ENCODE results near the gene PRKN.
"Not testable (repeated sequence)": the region's sequence is repeated elsewhere in the genome, so short reads cannot be mapped to it uniquely, and the experiment has no call there.

Gene PRKN

DNA sequence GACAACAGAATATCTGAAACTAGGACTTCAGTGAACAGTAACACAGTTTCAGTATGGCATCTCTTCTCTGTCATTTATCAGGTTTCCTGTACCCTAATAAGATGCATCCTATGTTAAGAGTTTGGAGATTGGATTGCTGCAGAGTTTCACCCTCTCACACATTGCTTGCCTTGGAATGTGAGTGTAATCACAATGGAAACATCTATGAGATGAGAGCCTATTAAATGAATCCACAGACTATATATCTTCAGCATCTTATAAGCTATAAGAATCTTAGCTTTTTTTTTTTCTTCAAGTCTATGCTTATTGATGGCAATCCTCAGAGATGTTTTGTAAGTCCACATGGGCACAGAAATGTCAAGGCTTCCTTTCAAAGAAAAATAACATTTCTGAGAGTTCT, 292.5 kb downstream of the PRKN start:
- DNase-seq: no peak

DNA sequence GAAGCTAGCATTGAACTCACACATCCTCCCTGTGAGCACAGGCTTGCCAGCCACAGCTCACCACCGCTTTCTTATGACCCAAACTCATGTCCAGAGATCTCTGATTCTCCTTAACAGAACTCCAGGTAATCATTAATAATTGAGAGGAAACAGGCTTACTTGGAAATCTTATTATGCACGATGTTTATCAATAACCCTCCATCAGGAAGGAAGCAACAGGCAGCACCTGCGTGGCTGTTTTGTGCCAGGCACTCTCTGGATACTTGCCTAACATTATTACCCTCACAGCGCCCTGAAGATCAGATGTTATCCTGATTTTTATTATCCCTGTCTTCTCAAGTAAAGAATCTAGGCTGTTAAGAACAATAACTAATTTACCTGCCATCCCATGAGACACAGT, 306.6 kb downstream of the PRKN start:
- no peak for DNase-seq

DNA sequence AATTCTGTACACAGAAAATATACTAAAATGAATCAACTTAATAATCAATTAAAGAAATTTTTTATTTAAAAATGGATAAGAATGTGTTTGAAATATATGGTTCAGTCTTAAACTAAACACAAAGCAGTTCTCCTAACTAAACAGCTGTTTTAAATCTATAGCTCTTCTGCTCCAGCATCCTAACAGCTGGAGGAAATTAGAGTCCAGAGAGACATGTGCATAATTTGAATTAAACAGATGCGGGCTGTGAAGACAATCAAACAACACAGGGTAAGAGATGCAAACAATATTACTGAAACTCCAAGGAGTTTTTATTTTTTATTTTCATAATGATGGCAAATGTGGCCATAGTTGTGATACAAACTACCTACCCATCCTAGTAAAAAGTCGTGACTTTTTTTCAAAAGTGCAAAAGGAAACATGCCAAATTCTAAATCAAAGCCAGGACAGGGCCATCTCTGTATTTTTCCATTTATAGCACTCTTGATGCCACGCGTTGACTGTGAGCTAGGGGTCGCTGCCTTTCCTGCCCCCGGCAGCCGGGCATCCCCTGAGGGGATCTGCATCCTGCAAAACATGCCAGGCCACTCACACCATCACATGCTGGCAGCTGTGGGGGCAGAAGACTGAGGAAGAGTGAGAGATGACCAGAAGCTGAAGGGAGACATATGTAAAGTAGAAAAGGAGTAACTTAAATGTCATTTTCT, 310.6 kb downstream of the PRKN start:
- no peak for DNase-seq

DNA sequence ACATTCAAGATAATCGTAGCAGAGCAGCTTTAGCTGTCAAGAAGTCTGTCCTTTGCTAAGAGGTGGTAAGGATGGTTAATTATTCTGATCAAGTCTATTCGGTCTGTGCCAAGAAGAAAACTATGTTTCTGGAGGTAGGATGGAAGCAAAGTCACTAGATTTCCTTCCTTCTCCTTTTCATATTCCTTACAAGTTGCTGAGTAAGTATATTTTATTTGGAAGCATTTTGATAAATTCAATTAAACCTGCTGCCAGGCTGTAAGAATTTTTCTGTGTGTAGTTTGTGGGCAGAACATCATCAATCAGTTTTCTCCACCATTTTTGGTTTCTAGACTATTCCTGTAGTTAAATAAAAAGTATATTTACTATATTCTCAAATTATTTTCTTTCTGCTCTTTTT, 311.3 kb downstream of the PRKN start:
- no peak for DNase-seq

DNA sequence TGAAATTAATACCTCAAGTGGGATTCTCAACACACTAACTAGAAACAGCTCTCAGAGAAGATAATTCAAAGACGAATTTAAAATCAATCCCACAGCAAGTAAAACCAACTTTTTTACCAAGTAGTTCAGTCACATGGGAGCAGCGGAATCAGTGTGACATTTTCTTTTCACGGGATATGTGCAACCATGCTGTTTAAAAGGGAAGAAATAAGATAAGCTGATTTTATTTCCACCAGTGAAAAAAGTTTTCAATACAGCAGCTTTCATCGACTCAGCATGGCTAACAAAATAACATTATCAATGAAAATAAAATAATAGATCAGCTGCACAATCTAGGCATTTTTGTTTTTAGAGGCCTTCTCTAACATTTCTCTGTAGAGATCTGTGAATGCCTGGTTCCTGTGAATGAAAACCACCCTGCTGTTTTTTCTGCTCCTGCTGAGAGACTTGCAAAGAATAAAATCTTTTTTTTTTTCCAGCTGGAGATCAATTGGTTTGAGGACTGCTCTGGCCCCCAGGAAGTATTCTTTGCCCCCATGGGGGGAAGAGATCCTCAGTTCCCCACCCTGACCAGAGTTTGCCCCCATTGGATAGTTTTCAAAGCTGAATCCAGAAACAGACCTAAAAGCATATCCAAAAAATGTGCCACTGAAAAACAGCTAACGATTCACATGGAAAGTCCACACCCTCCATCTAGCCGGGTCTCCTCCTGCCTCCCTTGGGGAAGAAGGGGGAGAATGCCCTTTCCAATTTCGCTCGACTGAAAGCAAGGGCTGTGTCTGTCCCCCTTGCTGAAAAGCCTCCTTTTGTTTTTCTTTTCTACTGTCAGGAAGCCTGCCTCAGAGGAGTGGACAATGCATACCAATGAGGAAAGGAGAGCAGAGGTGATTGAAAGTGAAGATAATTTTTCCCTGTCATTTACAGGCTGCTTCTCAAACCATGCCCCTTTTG, 317.6 kb downstream of the PRKN start:
- DNase-seq: no peak

DNA sequence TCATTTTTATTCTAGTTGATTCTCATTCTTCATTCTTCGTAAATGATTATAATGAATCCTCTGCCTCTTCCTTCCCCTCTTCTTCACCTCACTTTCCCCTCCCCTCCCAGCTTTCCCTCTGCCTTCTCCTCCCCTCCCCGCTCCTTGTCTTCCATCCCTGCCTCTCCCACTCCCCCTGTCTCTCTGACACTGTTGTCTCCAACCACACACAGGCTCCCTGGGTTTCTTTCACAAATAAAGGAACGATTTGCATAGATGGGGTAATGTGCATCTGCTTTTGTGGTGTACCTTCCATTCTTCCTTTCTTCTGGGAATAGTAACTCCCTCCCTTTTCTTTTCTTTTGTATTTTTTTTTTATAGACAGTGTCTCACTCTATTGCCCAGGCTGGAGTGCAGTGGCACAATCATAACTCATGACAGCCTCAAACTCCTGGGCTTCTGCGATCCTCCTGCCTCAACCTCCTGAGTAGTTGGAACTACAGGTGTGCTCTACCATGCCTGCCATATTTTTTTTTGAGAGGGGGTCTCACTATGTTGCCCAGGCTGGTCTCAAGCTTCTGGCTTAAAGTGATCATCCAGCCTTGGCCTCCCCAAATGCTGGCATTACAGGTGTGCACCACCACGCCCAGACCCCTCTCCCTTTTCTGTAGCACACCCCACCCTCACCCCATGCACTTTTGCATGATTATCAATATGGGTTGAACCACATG, 318.6 kb downstream of the PRKN start:
- no peak for DNase-seq

DNA sequence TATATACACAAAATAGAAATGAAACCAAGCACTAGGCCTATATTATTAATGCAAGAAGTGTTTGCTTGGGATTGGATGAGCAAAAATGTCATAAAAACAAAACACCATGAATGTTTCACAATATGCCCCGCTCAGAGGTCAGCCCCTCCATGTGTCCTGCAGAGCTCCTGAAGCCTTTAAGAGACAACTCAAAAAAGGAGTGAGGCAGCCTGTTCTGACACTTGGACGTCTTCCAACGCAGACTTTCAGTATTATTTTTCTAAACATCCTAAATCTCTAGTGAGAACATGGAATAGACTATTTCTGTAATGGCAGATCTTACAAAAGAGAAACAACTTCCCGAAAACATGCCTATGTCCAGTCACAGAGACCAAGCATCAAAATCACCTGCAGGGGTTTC, 322.6 kb downstream of the PRKN start:
- DNase-seq: no peak

DNA sequence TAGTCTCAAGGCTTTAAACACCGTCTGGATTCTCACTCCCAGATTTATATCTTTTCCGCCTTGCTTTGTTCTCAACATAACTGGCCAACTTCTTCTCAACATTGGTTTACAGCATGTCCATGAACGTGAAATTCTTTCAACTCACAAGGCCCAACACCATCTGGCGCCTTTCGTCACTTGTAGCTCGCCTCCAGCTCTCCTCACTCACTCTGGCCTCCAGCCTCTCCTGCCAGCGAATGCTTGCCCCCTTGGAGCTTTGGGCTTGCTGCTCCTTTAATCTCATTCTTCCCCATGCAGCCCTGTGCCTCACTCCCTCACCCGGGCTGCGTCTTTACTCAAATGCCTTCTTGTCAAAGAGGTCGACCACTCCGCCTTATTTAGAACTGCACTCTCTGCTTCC, 324.5 kb downstream of the PRKN start:
- DNase-seq: no peak

DNA sequence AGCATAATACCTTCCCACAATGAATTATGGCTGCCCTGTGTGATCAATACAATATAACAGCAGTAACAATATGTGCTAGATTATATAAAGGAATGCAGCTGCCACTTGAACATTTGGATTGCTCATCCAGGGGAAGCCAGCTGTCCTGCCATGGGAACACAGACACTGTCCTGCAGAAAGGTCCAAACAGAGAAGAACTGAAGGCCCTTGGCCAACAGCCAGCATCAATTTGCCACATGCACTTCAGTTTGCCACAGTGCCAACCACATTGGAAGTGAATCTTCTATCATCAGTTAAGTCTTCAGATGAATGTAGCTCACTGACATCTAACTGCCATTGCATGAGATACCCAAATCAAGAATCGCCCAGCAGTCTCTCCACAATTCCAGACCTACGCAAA, 332.4 kb downstream of the PRKN start:
- no peak for DNase-seq

DNA sequence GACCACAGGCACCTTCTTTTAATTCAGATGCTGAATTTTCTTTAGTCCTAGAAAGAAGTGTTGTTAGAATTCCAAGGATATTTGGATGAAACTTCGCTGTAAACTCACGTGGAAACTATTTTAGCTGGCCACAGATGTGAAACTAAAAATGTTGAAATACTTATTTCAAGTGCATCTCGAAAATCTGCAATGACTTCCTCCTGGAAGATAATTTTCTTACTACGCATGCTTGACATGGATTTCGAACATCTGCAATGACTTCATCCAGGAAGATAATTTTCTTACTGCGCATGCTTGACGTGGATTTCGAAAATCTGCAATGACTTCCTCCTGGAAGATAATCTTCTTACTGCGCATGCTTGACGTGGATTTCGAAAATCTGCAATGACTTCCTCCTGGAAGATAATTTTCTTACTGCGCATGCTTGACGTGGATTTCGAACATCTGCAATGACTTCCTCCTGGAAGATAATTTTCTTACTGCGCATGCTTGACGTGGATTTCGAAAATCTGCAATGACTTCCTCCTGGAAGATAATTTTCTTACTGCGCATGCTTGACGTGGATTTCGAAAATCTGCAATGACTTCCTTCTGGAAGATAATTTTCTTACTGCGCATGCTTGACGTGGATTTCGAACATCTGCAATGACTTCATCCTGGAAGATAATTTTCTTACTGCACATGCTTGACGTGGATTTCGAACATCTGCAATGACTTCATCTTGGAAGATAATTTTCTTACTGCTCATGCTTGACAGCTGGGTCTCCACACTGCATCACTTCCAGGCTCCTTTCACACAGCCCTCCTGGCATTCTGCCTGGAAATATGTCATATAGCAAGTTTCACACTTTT, 336.4 kb downstream of the PRKN start:
- DNase-seq: not testable (repeated sequence)

DNA sequence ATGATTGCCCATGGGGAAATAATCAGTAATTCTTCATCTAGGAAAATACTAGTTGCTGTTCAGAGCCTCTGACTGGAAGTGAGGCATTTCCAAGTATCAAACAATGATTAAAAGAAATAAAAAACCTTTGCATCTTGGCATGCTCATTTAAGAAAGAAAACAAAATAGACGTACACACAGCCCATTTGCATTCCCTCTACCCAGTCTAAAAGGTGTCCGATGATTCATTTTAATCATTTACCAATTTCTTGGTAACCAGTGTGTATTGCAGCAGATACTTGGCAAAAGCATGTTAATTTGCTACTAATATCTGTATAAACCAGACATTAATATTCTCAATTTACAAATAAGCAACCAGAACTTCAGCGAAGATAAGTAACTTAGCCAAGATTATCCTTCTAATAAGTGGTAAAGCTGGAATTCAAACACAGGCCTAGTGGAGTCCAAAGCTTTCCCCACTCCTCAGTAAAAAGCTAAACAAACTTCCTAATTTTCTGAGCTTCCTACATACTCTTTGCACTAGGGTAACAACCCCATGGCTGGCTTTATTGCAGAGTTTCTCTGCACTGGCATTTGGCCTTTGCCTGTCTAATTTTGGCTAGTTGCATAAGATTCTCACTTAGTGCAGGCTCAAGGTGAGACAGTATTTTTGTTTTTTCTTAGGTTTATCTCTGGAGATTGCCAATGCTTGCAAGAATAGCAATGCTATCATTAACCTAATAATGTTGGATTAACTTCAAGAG, 338.1 kb downstream of the PRKN start:
- DNase-seq: no peak

DNA sequence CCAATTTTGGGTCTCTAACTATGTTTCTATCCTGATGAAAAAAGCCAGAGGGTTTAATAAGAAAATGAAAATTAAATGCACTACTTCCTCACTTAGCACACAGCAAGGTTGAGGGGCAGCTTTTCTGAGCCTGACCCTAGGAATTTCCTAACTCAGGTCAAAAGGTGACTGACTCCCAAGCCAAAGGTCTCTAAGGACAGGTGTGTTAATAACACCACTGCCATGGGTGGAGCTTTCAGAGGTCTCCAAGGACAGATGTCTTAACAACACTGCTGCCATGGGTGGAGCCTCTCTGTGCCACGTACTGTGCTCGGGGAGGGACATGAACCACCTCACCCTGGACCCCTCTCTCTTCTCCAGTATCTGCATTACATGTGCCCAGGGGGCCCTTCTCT, 339.2 kb downstream of the PRKN start:
- no peak for DNase-seq

DNA sequence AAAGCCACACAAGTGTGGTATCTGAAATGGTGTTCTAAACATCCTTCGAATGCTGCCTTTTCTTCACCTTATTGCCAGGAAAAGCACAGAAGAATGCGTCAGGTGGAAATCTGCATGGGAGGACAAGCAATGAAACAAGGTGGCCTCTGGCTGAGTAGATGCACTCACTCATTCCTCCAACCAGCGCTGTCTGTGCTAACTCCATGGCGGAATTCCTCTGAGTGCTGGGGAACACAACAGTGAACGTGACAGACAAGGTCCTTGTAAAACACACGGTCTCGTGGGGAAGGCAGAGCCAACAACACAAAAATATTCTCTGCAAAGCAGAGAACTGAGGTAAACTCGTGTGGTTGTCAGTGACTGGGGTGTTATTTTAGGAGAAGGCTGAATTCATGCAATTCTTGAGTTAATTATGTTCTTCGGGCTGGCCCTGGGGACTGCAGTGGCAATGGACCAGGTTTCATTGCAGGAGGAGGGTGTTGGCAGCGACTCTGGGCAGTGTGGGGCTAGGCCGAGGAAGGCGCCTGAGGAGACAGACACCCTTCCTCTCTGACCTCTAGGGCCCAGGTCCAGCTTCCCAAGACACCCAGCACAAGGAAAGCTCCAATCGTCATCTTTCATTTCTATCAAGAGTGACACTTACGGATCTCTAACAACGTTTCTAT, 339.7 kb downstream of the PRKN start:
- no peak for DNase-seq

DNA sequence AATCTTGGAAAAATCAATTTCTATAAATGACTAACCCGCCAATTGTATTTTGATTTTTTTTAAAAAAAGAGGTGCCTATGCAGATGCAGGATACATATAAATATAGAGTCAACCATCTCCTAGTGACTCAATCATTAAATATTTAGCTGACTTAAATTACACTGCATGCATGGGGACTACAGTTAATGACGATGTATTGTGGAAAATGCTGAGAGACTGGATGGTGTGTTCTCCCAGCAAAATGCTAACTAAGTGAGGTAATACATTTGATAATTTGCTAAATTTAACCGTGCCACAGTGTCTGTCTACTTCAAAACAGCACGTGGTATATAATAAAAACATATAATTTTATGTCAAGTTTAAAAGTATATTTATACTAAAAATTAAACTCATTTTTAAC, 341.6 kb downstream of the PRKN start:
- DNase-seq: no peak

DNA sequence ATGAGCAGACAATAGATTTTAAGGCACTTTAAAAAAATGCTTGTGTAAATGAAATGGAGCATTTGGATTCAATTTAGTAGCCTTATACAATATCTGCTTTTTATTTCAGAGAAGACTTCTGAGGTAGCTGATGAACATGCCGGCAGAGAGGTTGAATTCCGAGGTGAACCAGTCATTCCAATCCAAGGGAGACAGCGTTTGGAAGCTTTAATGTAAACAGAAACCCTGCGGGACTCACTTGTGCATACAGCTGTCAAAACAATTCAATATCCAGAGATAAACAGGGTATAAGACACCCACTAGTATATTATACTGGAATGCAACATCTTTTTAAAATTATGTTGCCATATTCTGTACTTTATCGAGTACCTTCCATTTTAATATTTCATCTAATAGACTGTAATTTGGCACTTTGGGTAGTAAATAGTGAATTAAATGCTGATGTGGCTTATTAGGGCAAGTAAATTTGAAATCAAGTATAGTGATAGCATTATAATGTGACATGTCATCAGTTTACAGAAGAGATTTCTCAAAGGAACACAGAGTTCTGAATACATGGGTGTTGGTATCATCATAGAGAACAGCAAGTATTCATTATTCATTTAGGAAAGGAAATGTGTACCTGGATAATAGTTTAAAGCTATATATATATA, 347.7 kb downstream of the PRKN start:
- no peak for DNase-seq

DNA sequence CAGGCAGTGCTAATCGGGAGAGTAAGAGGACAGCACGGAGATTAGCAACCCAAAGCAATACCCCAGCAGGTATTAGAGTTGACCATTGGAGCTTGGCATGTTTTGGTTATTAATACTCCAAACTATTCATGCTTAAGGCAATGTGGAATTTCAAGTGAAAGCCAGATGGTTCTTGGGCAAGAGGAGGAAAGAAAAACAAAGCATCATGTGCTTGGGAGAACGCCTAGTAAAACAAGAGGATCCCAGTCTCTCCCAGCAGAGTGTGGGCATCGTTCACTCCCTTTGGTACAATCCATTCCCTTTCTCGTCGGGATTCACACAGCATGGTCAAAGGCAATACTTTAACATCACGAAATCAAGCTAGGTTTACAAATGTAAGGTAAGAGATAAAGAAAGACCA, 349.8 kb downstream of the PRKN start:
- DNase-seq: no peak

DNA sequence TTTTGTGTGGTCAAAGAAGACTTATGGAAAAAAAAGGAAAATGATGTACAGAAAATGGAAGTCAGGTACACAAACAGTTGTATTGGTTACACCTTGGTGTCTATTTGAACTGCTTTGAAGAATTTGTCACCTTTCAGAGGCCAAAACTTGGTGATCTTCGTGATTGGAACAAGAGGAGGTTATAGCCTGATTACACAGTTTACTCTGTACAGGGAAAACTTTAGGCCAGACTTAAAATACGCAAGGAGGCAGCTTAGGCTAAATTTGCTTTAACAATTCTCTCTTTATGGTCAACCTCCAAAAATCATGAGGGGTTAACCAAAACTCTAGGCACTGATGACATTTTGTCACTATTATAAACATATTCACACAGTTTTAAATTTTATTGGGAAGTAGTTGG, 353.7 kb downstream of the PRKN start:
- DNase-seq: no peak

DNA sequence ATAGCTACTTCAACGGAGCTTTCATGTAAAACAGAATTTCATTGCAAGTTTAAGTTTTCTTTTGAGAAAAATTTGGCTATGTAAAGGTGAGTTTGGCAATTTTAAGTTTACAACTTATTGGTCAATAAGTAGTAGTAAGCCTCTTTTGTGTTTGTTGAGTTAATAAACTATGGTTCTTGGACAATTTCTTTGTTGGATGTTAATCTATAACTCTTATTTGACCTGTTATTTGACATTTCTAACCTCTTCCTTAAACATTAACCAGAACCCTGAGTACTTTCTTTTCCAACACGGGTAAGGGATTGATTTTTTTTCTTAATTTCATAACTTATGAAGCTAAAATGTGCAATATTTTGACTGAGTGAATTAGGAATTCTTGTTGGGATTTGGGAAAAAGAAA, 354.4 kb downstream of the PRKN start:
- no peak for DNase-seq

DNA sequence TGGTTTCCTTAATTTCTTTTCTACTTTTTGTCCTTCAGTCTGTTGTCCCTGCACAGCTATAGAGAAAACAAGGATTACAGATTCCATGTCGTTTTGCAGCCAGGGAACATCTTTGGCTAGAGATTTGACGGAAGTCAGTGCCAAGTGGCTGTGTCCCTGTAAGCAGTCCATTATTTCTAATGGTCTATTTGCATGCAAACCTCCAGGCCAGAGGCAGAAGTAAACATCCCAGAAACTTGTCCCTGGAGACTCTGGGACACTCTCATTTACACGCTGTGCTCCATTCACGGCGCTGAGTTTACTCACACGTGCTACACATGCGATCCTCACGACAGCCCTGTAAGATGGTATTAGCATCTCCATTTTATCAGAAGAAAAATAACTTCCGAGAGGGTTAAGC, 355.5 kb downstream of the PRKN start:
- DNase-seq: no peak

DNA sequence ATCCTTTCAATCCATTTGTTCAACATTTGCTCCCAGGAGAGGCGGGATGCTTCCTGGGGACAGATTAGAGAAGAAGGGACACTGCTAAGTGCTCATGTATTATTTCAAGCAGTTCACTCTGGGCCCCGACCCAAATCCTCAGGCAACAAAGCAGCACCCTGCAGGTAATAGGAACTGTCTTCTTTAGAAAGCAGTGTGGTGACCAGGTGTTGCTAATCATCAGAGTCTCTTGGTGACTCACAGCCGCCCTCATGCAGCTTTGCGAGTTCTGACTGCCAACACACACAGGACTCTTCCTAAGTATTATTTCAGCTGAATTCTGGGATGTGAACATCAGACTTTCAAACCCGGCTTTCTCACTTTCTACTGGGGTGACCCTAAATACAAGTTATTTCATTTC, 356.4 kb downstream of the PRKN start:
- DNase-seq: no peak

DNA sequence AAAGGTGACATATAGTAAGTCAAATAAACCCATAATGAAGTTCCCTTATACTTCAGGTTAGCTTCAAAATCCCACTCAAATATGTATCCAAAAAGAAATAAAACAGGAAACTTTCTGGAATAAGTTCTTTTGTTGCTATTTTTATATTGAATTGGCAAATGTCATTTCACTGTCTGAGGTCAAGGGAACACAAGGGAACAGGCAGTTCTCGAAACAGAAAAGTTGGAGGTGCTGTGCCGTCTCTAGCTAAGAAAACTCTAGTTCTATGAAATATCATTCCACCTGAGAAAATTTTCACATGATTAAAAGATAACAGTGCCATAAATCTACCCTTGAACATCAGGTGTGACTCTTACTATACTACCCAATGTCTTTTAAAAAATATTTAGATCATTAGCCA, 358.5 kb downstream of the PRKN start:
- no peak for DNase-seq
